ENCODE results near the gene POC1B. TPM values are rescaled to one million over a fixed set of nuclear protein-coding genes. Genes with fewer than 3 reads are reported as not detected.

Gene POC1B
- total RNA-seq, 1 donor from 2014 or later = 18.4 TPM

- no peaks in the 10 kb centered on the region for H3K36me3 ChIP-seq (ENCODE audit: control insufficient read depth, insufficient read depth, low read length)
- H3K27me3 ChIP-seq (ENCODE audit: control insufficient read depth, insufficient read depth, low read length) = no peaks in the 10 kb centered on the region
- no peak for TF ChIP-seq CTCF (IDR thresholded peaks at IDR 0.05; ENCODE audit: insufficient read depth, low read length, poor library complexity, severe bottlenecking)
- no peak for DNase-seq (ENCODE audit: low read depth)
- no peak overlapping the region for H3K4me3 ChIP-seq (ENCODE audit: low read depth, low read length)
Observed at GRCh38 chr12:89376844-89377243, 149.0 kb downstream of the POC1B start.

- Histone ChIP-seq H3K27me3 (ENCODE audit: control insufficient read depth, insufficient read depth, low read length) (no peaks in the 10 kb centered on the region), H3K4me3 (ENCODE audit: low read depth, low read length) (no peak overlapping the region), H3K36me3 (ENCODE audit: control insufficient read depth, insufficient read depth, low read length) (no peaks in the 10 kb centered on the region)
- no peak for DNase-seq (ENCODE audit: low read depth)
- no peak for TF ChIP-seq CTCF (IDR thresholded peaks at IDR 0.05; ENCODE audit: insufficient read depth, low read length, poor library complexity, severe bottlenecking)
Observed at GRCh38 chr12:89376202-89376529, 149.7 kb downstream of the POC1B start.

GRCh38 chr12:89373763-89374572, 151.9 kb downstream of the POC1B start:
- no peaks in the 10 kb centered on the region for H3K36me3 ChIP-seq (ENCODE audit: control insufficient read depth, insufficient read depth, low read length)
- no peaks in the 10 kb centered on the region for H3K27me3 ChIP-seq (ENCODE audit: control insufficient read depth, insufficient read depth, low read length)
- DNase-seq (ENCODE audit: low read depth) = no peak
- H3K4me3 ChIP-seq (ENCODE audit: low read depth, low read length) = no peak overlapping the region
- no peak for TF ChIP-seq CTCF (IDR thresholded peaks at IDR 0.05; ENCODE audit: insufficient read depth, low read length, poor library complexity, severe bottlenecking)

GRCh38 chr12:89372584-89373370, 153.1 kb downstream of the POC1B start:
- TF ChIP-seq CTCF (IDR thresholded peaks at IDR 0.05; ENCODE audit: insufficient read depth, low read length, poor library complexity, severe bottlenecking) = no peak
- no peak overlapping the region for H3K4me3 ChIP-seq (ENCODE audit: low read depth, low read length)
- H3K36me3 ChIP-seq (ENCODE audit: control insufficient read depth, insufficient read depth, low read length) = no peaks in the 10 kb centered on the region
- DNase-seq (ENCODE audit: low read depth) = no peak
- H3K27me3 ChIP-seq (ENCODE audit: control insufficient read depth, insufficient read depth, low read length) = no peaks in the 10 kb centered on the region

GRCh38 chr12:89370850-89371249, 155.0 kb downstream of the POC1B start:
- Histone ChIP-seq H3K36me3 (ENCODE audit: control insufficient read depth, insufficient read depth, low read length) (no peaks in the 10 kb centered on the region), H3K27me3 (ENCODE audit: control insufficient read depth, insufficient read depth, low read length) (no peaks in the 10 kb centered on the region), H3K4me3 (ENCODE audit: low read depth, low read length) (no peak overlapping the region)
- DNase-seq (ENCODE audit: low read depth) = peak; percentile 74
- no peak for TF ChIP-seq CTCF (IDR thresholded peaks at IDR 0.05; ENCODE audit: insufficient read depth, low read length, poor library complexity, severe bottlenecking)
